Endodermal cell (in vitro differentiated cells): ENCODE data around the gene TIFAB. TPM values are rescaled to one million over a fixed set of nuclear protein-coding genes. Genes with fewer than 3 reads are reported as not detected.
"Not testable (repeated sequence)": the region's sequence is repeated elsewhere in the genome, so short reads cannot be mapped to it uniquely, and the experiment has no call there.

Experiments
- DNase-seq: peaks from one replicate; pipeline ENCODE4 v3.0.0-alpha.2; 2017
- H3K27ac ChIP-seq: 2 replicates; pipeline ENCODE4 v1.5.1; 2013; ENCODE audit warnings: mild to moderate bottlenecking, low read depth, low read length, moderate library complexity
- H3K27me3 ChIP-seq: 2 replicates; pipeline ENCODE4 v1.6.1; 2013; ENCODE audit warnings: mild to moderate bottlenecking, low read length, moderate library complexity; ENCODE audit not compliant: insufficient read depth, control insufficient read depth, poor library complexity, severe bottlenecking
- H3K36me3 ChIP-seq: 2 replicates; pipeline ENCODE4 v1.7.0; 2013; ENCODE audit warnings: mild to moderate bottlenecking, low read length, moderate library complexity; ENCODE audit not compliant: control insufficient read depth, insufficient read depth
- H3K4me1 ChIP-seq: one replicate; pipeline ENCODE4 v1.7.0; 2013; ENCODE audit warnings: low read length; ENCODE audit not compliant: control insufficient read depth, insufficient read depth
- H3K4me3 ChIP-seq: 2 replicates; pipeline ENCODE4 v1.5.1; 2013; ENCODE audit warnings: mild to moderate bottlenecking, low read length, moderate library complexity
- H3K9ac ChIP-seq: 2 replicates; pipeline ENCODE4 v1.6.1; 2013; ENCODE audit warnings: mild to moderate bottlenecking, low read length, moderate library complexity; ENCODE audit not compliant: poor library complexity, severe bottlenecking; ENCODE audit errors: extremely low read depth
- H3K9me3 ChIP-seq: 2 replicates; pipeline ENCODE4 v1.6.1; 2013; ENCODE audit warnings: mild to moderate bottlenecking, low read length, moderate library complexity; ENCODE audit not compliant: control insufficient read depth
- H3K27ac Mint-ChIP-seq: 2 replicates; pipeline ENCODE4 v1.8.0; 2020; ENCODE audit warnings: mixed read lengths
- H3K27me3 Mint-ChIP-seq: 2 replicates; pipeline ENCODE4 v1.8.0; 2021; ENCODE audit warnings: mild to moderate bottlenecking, mixed read lengths; ENCODE audit not compliant: insufficient read depth
- H3K36me3 Mint-ChIP-seq: 2 replicates; pipeline ENCODE4 v1.8.0; 2020; ENCODE audit warnings: low read depth, mixed read lengths
- H3K4me1 Mint-ChIP-seq: 2 replicates; pipeline ENCODE4 v1.8.0; 2020; ENCODE audit warnings: mixed read lengths
- H3K4me3 Mint-ChIP-seq: 2 replicates; pipeline ENCODE4 v1.8.0; 2020; ENCODE audit warnings: mild to moderate bottlenecking, moderate library complexity, mixed read lengths
- H3K9me3 Mint-ChIP-seq: 2 replicates; pipeline ENCODE4 v1.8.0; 2020; ENCODE audit warnings: mild to moderate bottlenecking, mixed read lengths
- CTCF ChIP-seq: fragments of 200-600 bp; sonication (generic); conservative IDR thresholded peaks from 2 replicates; pipeline ENCODE4 v1.5.0; 2021; ENCODE audit warnings: antibody characterized with exemption, mild to moderate bottlenecking
- WGBS, 2 experiments: methylation state at CpG; one replicate each; pipeline versions ENCODE4 v1.1.5 to v1.1.7; 2013; ENCODE audit warnings: missing lambda C conversion rate in 2 of 2, mixed read lengths in 1 of 2; ENCODE audit not compliant: insufficient coverage in 1 of 2, insufficient read length in 1 of 2; 5-methylcytosine and 5-hydroxymethylcytosine counted together
- long read RNA-seq, 4 experiments: library from polyadenylated mRNA in 2 of 4; library from RNA in 1 of 4; library from capped mRNA in 1 of 4; stranded (forward) in 3 of 4; unstranded in 1 of 4; transcript quantifications; one replicate each; pipeline ENCODE4 v2.0.0, GENCODE V29; 2020 to 2021; ENCODE audit warnings: inconsistent platforms in 1 of 4
- polyA plus RNA-seq, 2 experiments: library from polyadenylated mRNA; stranded (reverse); fragments of 50-300 nt; gene quantifications; one replicate each; pipeline ENCODE4 v1.2.3, GENCODE V29; 2013
- total RNA-seq, 2 donors: library from RNA; stranded (reverse); fragmentation: NEBNext Ultra II Directional in 1 of 2; extraction: Animal tissue kit (Norgen Biotek cat#: 25700) in 1 of 2; gene quantifications; 2 replicates in 1 of 2; 3 replicates in 1 of 2; pipeline ENCODE4 v1.2.1, GENCODE V29; 2021

TIFAB gene
- not detected for total RNA-seq
- polyA plus RNA-seq (2013, experiment 1 of 2): not detected
- not detected for polyA plus RNA-seq (2013, experiment 2 of 2)
- long read RNA-seq, experiment 1: 0 reads
- long read RNA-seq, experiment 2: 0 reads
- long read RNA-seq, experiment 3: 0 reads
- long read RNA-seq, experiment 4: 0 reads

DNA sequence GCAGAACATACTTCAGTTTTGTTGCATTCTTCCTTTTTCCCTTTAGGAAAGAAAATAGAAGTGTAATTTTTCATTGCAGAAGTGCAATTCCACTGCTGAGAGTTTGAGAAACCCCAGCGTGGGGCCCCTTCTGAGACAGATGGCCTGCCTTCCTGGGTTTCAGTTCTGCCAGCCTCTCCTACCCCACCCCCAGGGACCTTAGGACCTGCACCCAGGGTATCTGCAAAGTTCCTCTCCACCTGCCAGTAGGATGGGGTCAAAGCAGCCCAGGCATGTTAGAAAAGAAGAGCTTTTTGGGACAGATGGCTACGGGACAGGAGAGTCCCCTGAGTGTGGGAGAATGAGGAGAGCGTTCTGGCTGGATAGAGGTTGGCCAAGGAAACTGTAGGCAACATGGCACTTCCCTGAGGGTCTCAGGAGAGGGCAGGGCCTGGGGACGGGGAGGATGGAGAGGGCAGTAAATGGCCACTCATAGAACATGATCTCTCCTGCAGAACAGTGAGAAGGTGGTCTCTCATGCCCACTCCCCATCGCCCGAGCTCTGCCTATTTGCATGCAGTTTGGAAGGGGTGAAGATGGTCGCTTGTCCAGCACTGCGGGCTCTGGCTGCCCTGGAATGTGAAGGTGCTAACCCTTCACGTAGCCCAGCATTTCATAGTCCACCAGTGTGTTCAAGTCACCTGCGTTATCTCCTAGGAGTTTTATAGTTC is at the start of gene TIFAB:
Gene TIFAB (minus strand): TSS at position 31 of the 710 bp plus-strand sequence. CDS start 2,412 bp downstream, outside the sequence.
- H3K27me3 Mint-ChIP-seq: peaks cover 78% of the 10 kb centered on the region
- no peak for TF ChIP-seq CTCF
- H3K27ac ChIP-seq: no peak within 1 kb of the TSS
- peaks cover 13% of the 10 kb centered on the region for H3K4me1 Mint-ChIP-seq
- H3K9ac ChIP-seq: no peak within 1 kb of the TSS
- no peaks in the 10 kb centered on the region for H3K36me3 ChIP-seq
- no peaks in the 10 kb centered on the region for H3K36me3 Mint-ChIP-seq
- no peak within 1 kb of the TSS for H3K4me3 Mint-ChIP-seq
- H3K9me3 ChIP-seq: no peaks in the 10 kb centered on the region
- WGBS, 2 experiments: 90 to 94% methylated on average over 8 to 10 of the region's 10 CpGs
- H3K27ac Mint-ChIP-seq: no peak within 1 kb of the TSS
- H3K9me3 Mint-ChIP-seq: no peaks in the 10 kb centered on the region
- peak; percentile 25 for DNase-seq
- peaks cover 36% of the 10 kb centered on the region for H3K27me3 ChIP-seq
- no peak within 1 kb of the TSS for H3K4me3 ChIP-seq
- peaks cover 9% of the 10 kb centered on the region for H3K4me1 ChIP-seq

DNA sequence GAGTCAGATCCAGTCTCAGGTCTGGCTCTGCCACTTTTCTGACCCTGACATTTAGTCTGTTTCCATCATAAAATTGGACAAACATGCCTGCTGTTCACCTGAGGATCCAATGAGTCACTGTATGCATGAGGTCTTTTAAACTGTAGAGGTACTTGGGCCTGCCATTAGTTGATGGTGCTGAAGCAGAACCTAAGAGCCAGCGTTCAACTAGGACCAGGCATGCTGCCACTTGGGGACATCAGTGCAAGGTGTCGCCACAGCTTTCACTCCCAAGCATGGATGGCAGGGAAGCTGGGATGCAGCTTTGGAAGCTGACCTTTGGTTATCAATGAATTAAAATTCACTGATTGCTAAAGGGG is 46.5 kb upstream of the TIFAB start:
- Histone ChIP-seq H3K9me3 (no peaks in the 10 kb centered on the region), H3K9ac (no peak overlapping the region), H3K4me3 (no peak overlapping the region), H3K27me3 (peaks cover 96% of the 10 kb centered on the region), H3K36me3 (no peaks in the 10 kb centered on the region), H3K4me1 (no peaks in the 10 kb centered on the region), H3K27ac (no peak overlapping the region)
- 62 to 76% methylated on average over 2 of the region's 2 CpGs for WGBS, 2 experiments
- Mint-ChIP-seq H3K9me3 (no peaks in the 10 kb centered on the region), H3K36me3 (no peaks in the 10 kb centered on the region), H3K4me3 (no peak overlapping the region), H3K4me1 (no peaks in the 10 kb centered on the region), H3K27me3 (peaks cover 32% of the 10 kb centered on the region), H3K27ac (no peak overlapping the region)
- no peak for TF ChIP-seq CTCF
- no peak for DNase-seq

DNA sequence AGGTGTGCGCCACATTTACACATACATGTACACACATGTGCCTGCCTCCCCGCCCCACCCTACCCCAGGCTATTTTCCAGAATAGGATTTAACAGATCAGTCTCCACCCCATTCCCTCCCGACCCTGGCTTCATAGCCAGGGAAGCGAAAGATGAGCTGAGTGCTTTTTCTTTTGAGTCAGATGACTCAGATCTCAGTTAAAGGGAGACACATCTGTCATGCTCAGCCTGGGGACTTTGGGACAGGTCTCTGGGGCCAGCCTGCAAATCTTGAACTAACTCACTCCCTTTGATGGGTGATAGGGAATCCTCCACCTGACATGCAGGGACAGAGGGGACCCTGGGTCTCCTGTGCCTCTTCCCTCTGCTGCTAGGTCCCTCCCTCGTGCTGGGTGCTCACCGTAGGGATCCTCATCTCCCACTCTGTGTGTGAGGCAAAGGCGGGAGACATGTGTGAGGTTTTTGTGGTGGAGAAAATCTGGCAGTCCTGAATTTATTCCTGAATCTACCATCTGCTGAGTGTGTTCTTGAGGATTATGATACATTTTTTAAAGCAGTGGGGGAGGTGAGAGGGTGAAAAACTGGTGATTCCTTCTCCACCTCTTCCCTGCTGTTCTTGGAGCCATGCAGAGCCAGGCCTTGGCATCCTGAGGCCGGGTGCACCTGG is 46.0 kb upstream of the TIFAB start:
- H3K4me3 ChIP-seq: no peak overlapping the region
- H3K4me3 Mint-ChIP-seq: no peak overlapping the region
- H3K27ac ChIP-seq: no peak overlapping the region
- no peaks in the 10 kb centered on the region for H3K4me1 Mint-ChIP-seq
- H3K27me3 ChIP-seq: peaks cover 96% of the 10 kb centered on the region
- TF ChIP-seq CTCF: no peak
- no peak for DNase-seq
- H3K9me3 Mint-ChIP-seq: no peaks in the 10 kb centered on the region
- H3K36me3 Mint-ChIP-seq: no peaks in the 10 kb centered on the region
- H3K9ac ChIP-seq: no peak overlapping the region
- H3K36me3 ChIP-seq: no peaks in the 10 kb centered on the region
- no peak overlapping the region for H3K27ac Mint-ChIP-seq
- no peaks in the 10 kb centered on the region for H3K9me3 ChIP-seq
- H3K4me1 ChIP-seq: no peaks in the 10 kb centered on the region
- peaks cover 27% of the 10 kb centered on the region for H3K27me3 Mint-ChIP-seq
- WGBS, 2 experiments: 75 to 83% methylated on average over 3 to 8 of the region's 8 CpGs

- H3K27ac ChIP-seq, H3K9me3 ChIP-seq, H3K4me1 ChIP-seq, H3K4me3 Mint-ChIP-seq, H3K27ac Mint-ChIP-seq, H3K36me3 Mint-ChIP-seq, H3K4me3 ChIP-seq, H3K27me3 Mint-ChIP-seq, H3K9me3 Mint-ChIP-seq, DNase-seq, H3K9ac ChIP-seq, H3K36me3 ChIP-seq: not testable (repeated sequence)
- 64 to 80% methylated on average over 3 to 4 of the region's 4 CpGs for WGBS, 2 experiments
- H3K27me3 ChIP-seq: peaks cover 97% of the 10 kb centered on the region
- peaks cover 13% of the 10 kb centered on the region for H3K4me1 Mint-ChIP-seq
These were observed 43.4 kb upstream of the TIFAB start for GRCh38 chr5:135495531-135495930.
